ENCODE results near the gene CXCL17.
"Not testable (repeated sequence)": the region's sequence is repeated elsewhere in the genome, so short reads cannot be mapped to it uniquely, and the experiment has no call there.

CXCL17 gene

GRCh38 chr19:42472402-42473147 lies 29.8 kb upstream of the CXCL17 start:
- no peak overlapping the region for H2AFZ ChIP-seq (ENCODE audit: low read depth, low read length)
- H3K4me1 ChIP-seq (ENCODE audit: insufficient read depth, low read length): peaks cover 15% of the 10 kb centered on the region
- H3K36me3 ChIP-seq (ENCODE audit: insufficient read depth, low read length): no peaks in the 10 kb centered on the region
- no peaks in the 10 kb centered on the region for H3K9me3 ChIP-seq (ENCODE audit: low read length)
- H3K4me3 ChIP-seq (ENCODE audit: low read length): no peak overlapping the region
- no peaks in the 10 kb centered on the region for H3K27me3 ChIP-seq (ENCODE audit: insufficient read depth, low read length)

GRCh38 chr19:42471554-42472249 lies 29.0 kb upstream of the CXCL17 start:
- no peak overlapping the region for H2AFZ ChIP-seq (ENCODE audit: low read depth, low read length)
- H3K4me3 ChIP-seq (ENCODE audit: low read length): no peak overlapping the region
- no peaks in the 10 kb centered on the region for H3K27me3 ChIP-seq (ENCODE audit: insufficient read depth, low read length)
- H3K9me3 ChIP-seq (ENCODE audit: low read length): no peaks in the 10 kb centered on the region
- peaks cover 15% of the 10 kb centered on the region for H3K4me1 ChIP-seq (ENCODE audit: insufficient read depth, low read length)
- H3K36me3 ChIP-seq (ENCODE audit: insufficient read depth, low read length): no peaks in the 10 kb centered on the region

GRCh38 chr19:42469311-42470235 lies 26.8 kb upstream of the CXCL17 start:
- H3K36me3 ChIP-seq (ENCODE audit: insufficient read depth, low read length): no peaks in the 10 kb centered on the region
- H3K4me1 ChIP-seq (ENCODE audit: insufficient read depth, low read length): peaks cover 12% of the 10 kb centered on the region
- no peaks in the 10 kb centered on the region for H3K9me3 ChIP-seq (ENCODE audit: low read length)
- no peaks in the 10 kb centered on the region for H3K27me3 ChIP-seq (ENCODE audit: insufficient read depth, low read length)
- H3K4me3 ChIP-seq (ENCODE audit: low read length): no peak overlapping the region
- H2AFZ ChIP-seq (ENCODE audit: low read depth, low read length): no peak overlapping the region

- Histone ChIP-seq H2AFZ (ENCODE audit: low read depth, low read length) (no peak overlapping the region), H3K4me1 (ENCODE audit: insufficient read depth, low read length) (peaks cover 4% of the 10 kb centered on the region), H3K4me3 (ENCODE audit: low read length) (no peak overlapping the region), H3K9me3 (ENCODE audit: low read length) (no peaks in the 10 kb centered on the region), H3K27me3 (ENCODE audit: insufficient read depth, low read length) (no peaks in the 10 kb centered on the region), H3K36me3 (ENCODE audit: insufficient read depth, low read length) (no peaks in the 10 kb centered on the region)
These were observed 25.6 kb upstream of the CXCL17 start for GRCh38 chr19:42468273-42468796.

- Histone ChIP-seq H3K4me1 (ENCODE audit: insufficient read depth, low read length) (peaks cover 4% of the 10 kb centered on the region), H3K4me3 (ENCODE audit: low read length) (no peak overlapping the region), H3K9me3 (ENCODE audit: low read length) (no peaks in the 10 kb centered on the region), H2AFZ (ENCODE audit: low read depth, low read length) (no peak overlapping the region), H3K36me3 (ENCODE audit: insufficient read depth, low read length) (no peaks in the 10 kb centered on the region), H3K27me3 (ENCODE audit: insufficient read depth, low read length) (no peaks in the 10 kb centered on the region)
These were observed 24.5 kb upstream of the CXCL17 start for GRCh38 chr19:42467183-42467760.

GRCh38 chr19:42466521-42467182 lies 23.9 kb upstream of the CXCL17 start:
- H2AFZ ChIP-seq (ENCODE audit: low read depth, low read length): no peak overlapping the region
- H3K4me3 ChIP-seq (ENCODE audit: low read length): no peak overlapping the region
- peaks cover 4% of the 10 kb centered on the region for H3K4me1 ChIP-seq (ENCODE audit: insufficient read depth, low read length)
- no peaks in the 10 kb centered on the region for H3K9me3 ChIP-seq (ENCODE audit: low read length)
- no peaks in the 10 kb centered on the region for H3K36me3 ChIP-seq (ENCODE audit: insufficient read depth, low read length)
- H3K27me3 ChIP-seq (ENCODE audit: insufficient read depth, low read length): no peaks in the 10 kb centered on the region

- Histone ChIP-seq H3K36me3 (ENCODE audit: insufficient read depth, low read length) (no peaks in the 10 kb centered on the region), H3K9me3 (ENCODE audit: low read length) (no peaks in the 10 kb centered on the region), H2AFZ (ENCODE audit: low read depth, low read length) (no peak overlapping the region), H3K4me1 (ENCODE audit: insufficient read depth, low read length) (peaks cover 4% of the 10 kb centered on the region), H3K27me3 (ENCODE audit: insufficient read depth, low read length) (no peaks in the 10 kb centered on the region), H3K4me3 (ENCODE audit: low read length) (no peak overlapping the region)
These were observed 23.1 kb upstream of the CXCL17 start for GRCh38 chr19:42465827-42466280.

GRCh38 chr19:42461700-42462324 lies 19.1 kb upstream of the CXCL17 start:
- Histone ChIP-seq H3K9me3 (ENCODE audit: low read length) (no peaks in the 10 kb centered on the region), H3K36me3 (ENCODE audit: insufficient read depth, low read length) (no peaks in the 10 kb centered on the region), H2AFZ (ENCODE audit: low read depth, low read length) (no peak overlapping the region), H3K27me3 (ENCODE audit: insufficient read depth, low read length) (no peaks in the 10 kb centered on the region), H3K4me1 (ENCODE audit: insufficient read depth, low read length) (no peaks in the 10 kb centered on the region), H3K4me3 (ENCODE audit: low read length) (no peak overlapping the region)

- not testable (repeated sequence) for H2AFZ ChIP-seq (ENCODE audit: low read depth, low read length); H3K36me3 ChIP-seq (ENCODE audit: insufficient read depth, low read length); H3K4me3 ChIP-seq (ENCODE audit: low read length); H3K4me1 ChIP-seq (ENCODE audit: insufficient read depth, low read length); H3K9me3 ChIP-seq (ENCODE audit: low read length); H3K27me3 ChIP-seq (ENCODE audit: insufficient read depth, low read length)
These were observed 18.5 kb upstream of the CXCL17 start for GRCh38 chr19:42461231-42461630.

GRCh38 chr19:42459926-42460325 lies 17.2 kb upstream of the CXCL17 start:
- Histone ChIP-seq H3K9me3 (ENCODE audit: low read length) (no peaks in the 10 kb centered on the region), H3K27me3 (ENCODE audit: insufficient read depth, low read length) (no peaks in the 10 kb centered on the region), H3K36me3 (ENCODE audit: insufficient read depth, low read length) (no peaks in the 10 kb centered on the region), H3K4me3 (ENCODE audit: low read length) (no peak overlapping the region), H3K4me1 (ENCODE audit: insufficient read depth, low read length) (no peaks in the 10 kb centered on the region), H2AFZ (ENCODE audit: low read depth, low read length) (no peak overlapping the region)

GRCh38 chr19:42455621-42456081 lies 12.9 kb upstream of the CXCL17 start:
- no peaks in the 10 kb centered on the region for H3K9me3 ChIP-seq (ENCODE audit: low read length)
- H2AFZ ChIP-seq (ENCODE audit: low read depth, low read length): no peak overlapping the region
- no peaks in the 10 kb centered on the region for H3K36me3 ChIP-seq (ENCODE audit: insufficient read depth, low read length)
- H3K4me3 ChIP-seq (ENCODE audit: low read length): no peak overlapping the region
- no peaks in the 10 kb centered on the region for H3K27me3 ChIP-seq (ENCODE audit: insufficient read depth, low read length)
- no peaks in the 10 kb centered on the region for H3K4me1 ChIP-seq (ENCODE audit: insufficient read depth, low read length)

GRCh38 chr19:42455086-42455485 lies 12.3 kb upstream of the CXCL17 start:
- Histone ChIP-seq H3K36me3 (ENCODE audit: insufficient read depth, low read length) (no peaks in the 10 kb centered on the region), H3K27me3 (ENCODE audit: insufficient read depth, low read length) (no peaks in the 10 kb centered on the region), H3K4me3 (ENCODE audit: low read length) (no peak overlapping the region), H2AFZ (ENCODE audit: low read depth, low read length) (no peak overlapping the region), H3K4me1 (ENCODE audit: insufficient read depth, low read length) (no peaks in the 10 kb centered on the region), H3K9me3 (ENCODE audit: low read length) (no peaks in the 10 kb centered on the region)

Measured in neuron (in vitro differentiated cells).